GM19455 (cell line): ENCODE measurements around the gene VPS39.

Experiments used
- ATAC-seq: cut with Tn5 transposase; IDR thresholded peaks from one replicate; pipeline ENCODE4 v1.9.1; 2021; ENCODE audit not compliant: unreplicated experiment

Gene VPS39

DNA sequence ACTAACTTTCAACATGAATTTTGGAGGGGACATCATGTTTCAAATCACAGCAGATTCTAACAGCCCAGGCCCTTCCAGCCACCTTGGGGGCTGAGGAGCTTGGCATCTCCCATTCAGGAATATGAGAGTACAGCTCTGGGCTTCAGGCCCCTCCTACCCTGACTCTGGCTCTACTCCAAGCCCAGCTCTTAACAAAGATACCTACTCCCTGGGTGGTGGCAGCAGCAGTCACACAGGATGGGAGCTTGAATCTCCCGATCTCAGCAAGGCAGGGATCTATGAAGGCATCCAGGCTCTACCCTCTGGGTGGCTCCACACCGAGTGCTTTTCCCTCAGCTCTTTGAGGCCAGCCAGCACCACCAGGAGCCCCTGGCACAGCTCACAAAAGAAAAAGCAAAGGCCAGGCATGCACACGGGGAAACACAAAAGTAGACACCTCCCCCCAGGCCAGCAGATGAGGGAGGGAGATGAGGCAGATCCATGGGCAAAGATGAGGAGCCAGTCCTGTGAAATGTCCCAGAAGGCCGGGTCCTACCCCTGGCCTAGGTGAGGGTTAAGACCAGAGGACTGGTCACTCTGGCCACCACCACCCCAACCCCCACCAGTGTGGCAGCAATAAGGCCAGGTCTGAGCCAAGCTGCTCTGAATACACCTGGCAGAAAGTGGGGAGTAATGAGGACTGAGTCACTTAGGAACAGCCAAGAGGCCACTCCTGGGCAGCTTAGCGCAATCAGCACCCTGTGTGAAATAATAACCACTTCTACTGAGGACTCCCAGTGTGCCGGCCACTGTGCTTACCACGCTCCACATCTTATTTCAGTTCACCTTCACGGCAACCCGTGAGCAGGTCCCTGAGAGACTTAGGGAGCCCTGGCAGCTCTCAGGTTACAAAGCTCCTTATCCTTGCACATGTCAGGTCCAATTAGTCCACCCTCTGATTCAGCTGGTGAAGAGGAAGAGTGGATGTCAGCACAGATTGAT lies 76.0 kb downstream of the VPS39 start:
- no peak for ATAC-seq

DNA sequence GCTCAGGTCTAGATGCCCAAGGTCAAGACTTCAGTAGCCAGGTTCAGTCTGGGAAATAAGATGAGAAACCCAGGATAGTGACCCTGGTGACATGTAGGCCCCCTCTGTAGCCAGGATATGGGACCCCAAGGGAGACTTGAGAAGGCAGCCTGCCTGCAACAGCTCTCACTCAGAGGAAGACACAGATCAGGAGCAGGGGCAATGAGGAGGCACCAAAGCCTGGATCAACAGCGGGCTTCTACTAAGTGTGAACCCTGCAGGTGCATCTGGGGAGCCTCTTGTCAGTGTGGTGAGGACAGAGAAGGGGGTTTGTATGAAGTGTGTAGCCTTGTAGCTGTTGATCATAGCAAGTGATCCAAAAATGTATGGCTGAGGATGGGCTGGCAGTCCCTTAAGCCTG lies 77.1 kb downstream of the VPS39 start:
- ATAC-seq = no peak

- no peak for ATAC-seq
These were observed 77.7 kb downstream of the VPS39 start for GRCh38 chr15:42130246-42130986.

- no peak for ATAC-seq
These were observed 78.7 kb downstream of the VPS39 start for GRCh38 chr15:42129364-42129763.

- ATAC-seq = no peak
These were observed 79.6 kb downstream of the VPS39 start for GRCh38 chr15:42128476-42128875.

GRCh38 chr15:42123546-42123945 lies 84.6 kb downstream of the VPS39 start:
- no peak for ATAC-seq

GRCh38 chr15:42121682-42122081 lies 86.4 kb downstream of the VPS39 start:
- ATAC-seq = no peak

GRCh38 chr15:42121021-42121420 lies 87.1 kb downstream of the VPS39 start:
- ATAC-seq = no peak

DNA sequence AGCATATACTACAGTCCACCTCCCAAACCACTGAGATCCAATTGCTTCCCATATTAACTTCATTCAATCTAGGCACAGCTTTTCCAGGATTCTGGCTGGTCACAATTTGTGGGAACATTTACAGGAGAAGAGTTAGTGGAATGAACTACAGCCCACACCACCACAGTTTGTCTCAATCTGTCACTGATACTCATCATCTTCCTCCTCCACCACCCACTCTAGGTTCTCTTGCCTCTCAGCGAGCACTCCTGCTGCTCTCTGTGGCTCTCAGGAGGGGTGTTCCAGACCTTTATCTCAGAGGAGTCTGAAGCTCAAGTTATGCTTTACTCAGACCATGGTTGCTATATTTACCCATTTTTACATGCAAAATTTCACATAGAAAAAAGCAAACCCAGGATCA lies 87.8 kb downstream of the VPS39 start:
- ATAC-seq = no peak

DNA sequence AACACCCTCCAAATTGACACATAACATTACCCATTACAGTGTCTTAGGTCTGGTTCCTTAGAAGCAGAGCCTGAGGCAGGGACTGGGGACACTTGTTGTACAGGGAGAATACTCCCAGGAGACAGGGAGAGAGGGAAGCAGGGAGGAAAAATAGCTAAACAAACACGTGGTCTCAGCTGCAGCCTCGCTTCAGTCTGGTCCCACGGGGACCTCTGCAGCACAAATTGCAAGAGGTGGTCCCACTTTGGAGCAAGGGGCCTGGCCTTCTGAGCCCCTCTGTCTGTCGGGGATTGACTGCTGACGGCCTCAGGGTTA lies 88.7 kb downstream of the VPS39 start:
- ATAC-seq = no peak

DNA sequence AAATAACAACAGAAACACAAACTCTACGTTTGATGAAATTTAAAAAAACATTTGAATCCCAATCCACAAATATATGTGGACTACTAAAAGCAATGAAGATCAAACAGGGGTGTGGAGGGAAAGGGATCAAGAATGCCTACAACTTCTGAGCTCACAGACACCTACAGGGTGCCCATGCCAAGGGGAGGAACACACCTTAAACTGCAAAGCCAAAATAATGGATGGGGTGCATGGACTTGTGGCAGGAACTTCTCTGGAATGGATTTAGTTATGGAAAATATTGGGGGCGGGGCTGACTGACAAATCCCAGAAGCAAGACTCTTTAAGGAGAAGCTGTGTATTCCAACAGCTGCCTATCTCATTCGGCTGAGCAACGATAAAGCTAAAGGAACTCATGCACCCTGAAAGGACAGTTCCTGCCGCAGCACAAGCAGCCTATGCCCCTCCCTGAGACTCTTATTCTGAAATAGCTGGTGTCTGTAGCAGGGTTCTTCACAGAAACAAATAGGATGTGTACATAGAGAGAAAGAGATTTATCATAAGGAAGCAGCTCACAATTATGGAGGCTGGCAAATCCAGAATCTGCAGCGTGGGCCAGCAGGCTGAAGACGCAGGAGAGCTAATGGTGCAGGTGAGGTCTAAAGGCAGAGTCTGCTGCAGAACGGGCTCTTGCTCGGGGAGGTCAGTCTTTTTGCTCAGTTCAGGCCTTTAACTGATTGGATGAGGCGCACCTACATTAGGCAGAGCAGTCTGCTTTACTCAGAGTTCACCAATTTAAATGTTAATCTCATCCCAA lies 89.3 kb downstream of the VPS39 start:
- no peak for ATAC-seq

DNA sequence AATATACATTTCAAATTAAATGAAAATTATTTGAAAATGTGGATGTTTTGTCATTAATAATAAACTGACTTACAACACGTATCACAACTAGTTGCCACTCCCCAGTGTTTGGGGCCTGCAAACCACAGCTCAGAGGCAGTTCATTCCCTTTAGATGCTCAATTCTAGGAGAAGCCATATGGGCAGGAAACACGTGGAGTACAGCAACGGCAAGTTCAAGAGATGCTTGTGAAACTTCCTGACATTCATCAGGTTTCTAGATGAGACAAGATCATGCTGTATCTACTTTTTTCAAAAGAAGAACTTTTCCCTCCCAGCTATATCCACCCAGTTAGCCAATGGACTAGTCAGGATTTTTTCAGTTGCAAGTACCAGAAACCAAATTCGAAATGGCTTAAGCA lies 96.2 kb downstream of the VPS39 start:
- ATAC-seq = no peak

DNA sequence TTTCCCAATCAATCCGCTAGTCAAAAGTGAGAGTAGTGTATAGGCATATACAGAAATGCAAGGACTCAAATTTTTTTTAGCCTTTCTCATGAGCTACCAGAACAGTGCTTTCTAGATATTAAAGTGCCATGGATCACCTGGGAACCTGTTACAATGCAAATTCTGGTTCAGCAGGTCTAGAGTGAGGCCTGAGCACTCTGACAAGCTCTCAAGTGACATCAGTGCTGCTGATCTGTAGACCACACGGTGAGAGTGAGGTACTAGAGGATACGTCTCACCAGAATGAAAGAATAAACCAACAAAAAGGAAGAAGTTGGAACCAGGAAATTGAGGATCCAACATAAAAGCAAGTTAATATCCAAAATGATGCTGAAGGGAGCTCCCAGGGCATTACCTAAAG lies 97.7 kb downstream of the VPS39 start:
- ATAC-seq = no peak

DNA sequence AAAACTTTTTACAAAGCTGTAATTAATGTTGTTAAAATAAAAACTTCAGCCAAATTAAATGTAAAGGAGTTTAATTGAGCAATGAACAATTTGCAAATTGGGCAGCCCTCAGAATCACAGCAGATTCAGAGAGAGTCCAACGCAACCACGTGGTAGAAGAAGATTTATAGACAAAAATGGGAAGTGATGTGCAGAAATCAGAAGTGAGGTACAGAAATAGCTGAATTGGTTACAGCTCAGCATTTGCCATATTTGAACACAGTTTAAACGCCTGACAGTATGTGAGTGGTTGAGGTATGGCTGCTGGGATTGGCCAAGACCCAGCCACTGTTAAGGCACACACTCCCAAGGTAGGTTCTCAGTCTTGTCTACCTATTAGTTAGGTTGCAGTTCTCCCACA lies 99.3 kb downstream of the VPS39 start:
- no peak for ATAC-seq
